WTC11 (cell line): ENCODE measurements around the gene WDSUB1.

Source experiments
- ATF3 ChIP-seq: sonication (generic); formaldehyde crosslinking; conservative IDR thresholded peaks from 2 replicates; pipeline ENCODE4 v1.8.1; 2022; ENCODE audit warnings: mild to moderate bottlenecking, missing genetic modification reagents
- CTCF ChIP-seq: fragments of 200-600 bp; IDR thresholded peaks from 2 replicates; pipeline ENCODE4 v1.8.0; 2022; ENCODE audit warnings: antibody characterized with exemption
- E2F1 ChIP-seq: sonication (generic); formaldehyde crosslinking; IDR thresholded peaks from 2 replicates; pipeline ENCODE4 v1.8.0; 2022; ENCODE audit warnings: mild to moderate bottlenecking, missing genetic modification reagents
- FOXJ3 ChIP-seq: sonication (generic); formaldehyde crosslinking; IDR thresholded peaks from 2 replicates; pipeline ENCODE4 v1.9.0; 2021; ENCODE audit warnings: missing genetic modification reagents, mild to moderate bottlenecking, borderline replicate concordance
- USF2 ChIP-seq: sonication (generic); formaldehyde crosslinking; IDR thresholded peaks from 2 replicates; pipeline ENCODE4 v1.8.1; 2023; ENCODE audit warnings: mild to moderate bottlenecking, missing genetic modification reagents, moderate library complexity
- ZBTB43 ChIP-seq: sonication (generic); formaldehyde crosslinking; IDR thresholded peaks from 2 replicates; pipeline ENCODE4 v1.8.1; 2023; ENCODE audit warnings: mild to moderate bottlenecking, missing genetic modification reagents
- ZNF121 ChIP-seq: sonication (generic); formaldehyde crosslinking; IDR thresholded peaks from 2 replicates; pipeline ENCODE4 v1.8.0; 2023; ENCODE audit warnings: missing genetic modification reagents
- ZNF281 ChIP-seq: sonication (generic); formaldehyde crosslinking; IDR thresholded peaks from 2 replicates; pipeline ENCODE4 v1.8.0; 2023; ENCODE audit warnings: mild to moderate bottlenecking, missing genetic modification reagents
- ZNF396 ChIP-seq: fragments of 250-450 bp; sonication (Bioruptor Pico); IDR thresholded peaks from 2 replicates; pipeline ENCODE4 v1.8.0; 2021; ENCODE audit warnings: mild to moderate bottlenecking, moderate library complexity, borderline replicate concordance
- TF ChIP-seq, protein P1 (sequence below): sonication (generic); formaldehyde crosslinking; IDR thresholded peaks from 2 replicates; pipeline ENCODE4 v1.8.0; 2022; ENCODE audit warnings: missing genetic modification reagents

DNA sequence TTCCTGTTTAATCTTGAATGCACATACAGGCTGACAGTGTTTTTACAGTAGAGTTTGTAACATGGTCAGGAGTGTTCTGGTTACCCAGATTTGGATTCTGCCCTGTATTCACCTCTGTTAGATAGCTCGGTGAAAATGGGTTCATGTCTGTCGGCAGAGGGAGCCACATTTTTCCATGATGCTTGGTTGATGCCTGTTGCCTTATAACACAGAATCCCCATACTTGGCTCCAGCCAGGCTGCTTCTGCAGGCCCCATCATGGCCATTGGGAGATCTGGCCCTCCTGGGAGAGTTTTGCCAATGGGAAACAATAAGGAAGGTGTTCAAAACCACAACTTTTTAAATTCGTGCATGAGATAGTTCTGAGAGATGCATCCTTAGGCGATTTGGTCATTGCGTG lies 78.1 kb downstream of the WDSUB1 start:
- TF ChIP-seq USF2 (CRISPR knock-in tag) (no peak), ATF3 (no peak), ZNF281 (no peak), FOXJ3 (CRISPR knock-in tag) (no peak), ZBTB43 (CRISPR knock-in tag) (no peak), ZNF396 (CRISPR knock-in tag) (no peak), CTCF (no peak), E2F1 (CRISPR knock-in tag) (no peak), ZNF121 (CRISPR knock-in tag) (no peak)
- TF ChIP-seq, protein P1, sequence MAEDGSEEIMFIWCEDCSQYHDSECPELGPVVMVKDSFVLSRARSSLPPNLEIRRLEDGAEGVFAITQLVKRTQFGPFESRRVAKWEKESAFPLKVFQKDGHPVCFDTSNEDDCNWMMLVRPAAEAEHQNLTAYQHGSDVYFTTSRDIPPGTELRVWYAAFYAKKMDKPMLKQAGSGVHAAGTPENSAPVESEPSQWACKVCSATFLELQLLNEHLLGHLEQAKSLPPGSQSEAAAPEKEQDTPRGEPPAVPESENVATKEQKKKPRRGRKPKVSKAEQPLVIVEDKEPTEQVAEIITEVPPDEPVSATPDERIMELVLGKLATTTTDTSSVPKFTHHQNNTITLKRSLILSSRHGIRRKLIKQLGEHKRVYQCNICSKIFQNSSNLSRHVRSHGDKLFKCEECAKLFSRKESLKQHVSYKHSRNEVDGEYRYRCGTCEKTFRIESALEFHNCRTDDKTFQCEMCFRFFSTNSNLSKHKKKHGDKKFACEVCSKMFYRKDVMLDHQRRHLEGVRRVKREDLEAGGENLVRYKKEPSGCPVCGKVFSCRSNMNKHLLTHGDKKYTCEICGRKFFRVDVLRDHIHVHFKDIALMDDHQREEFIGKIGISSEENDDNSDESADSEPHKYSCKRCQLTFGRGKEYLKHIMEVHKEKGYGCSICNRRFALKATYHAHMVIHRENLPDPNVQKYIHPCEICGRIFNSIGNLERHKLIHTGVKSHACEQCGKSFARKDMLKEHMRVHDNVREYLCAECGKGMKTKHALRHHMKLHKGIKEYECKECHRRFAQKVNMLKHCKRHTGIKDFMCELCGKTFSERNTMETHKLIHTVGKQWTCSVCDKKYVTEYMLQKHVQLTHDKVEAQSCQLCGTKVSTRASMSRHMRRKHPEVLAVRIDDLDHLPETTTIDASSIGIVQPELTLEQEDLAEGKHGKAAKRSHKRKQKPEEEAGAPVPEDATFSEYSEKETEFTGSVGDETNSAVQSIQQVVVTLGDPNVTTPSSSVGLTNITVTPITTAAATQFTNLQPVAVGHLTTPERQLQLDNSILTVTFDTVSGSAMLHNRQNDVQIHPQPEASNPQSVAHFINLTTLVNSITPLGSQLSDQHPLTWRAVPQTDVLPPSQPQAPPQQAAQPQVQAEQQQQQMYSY, result no peak
